AG10803 (cell line): ENCODE measurements around the gene MAP7D1.
"Not testable (repeated sequence)": the region's sequence is repeated elsewhere in the genome, so short reads cannot be mapped to it uniquely, and the experiment has no call there.

ENCODE experiments used
- DNase-seq: peaks from one replicate; pipeline ENCODE4 v3.0.0; 2010; ENCODE audit warnings: low read depth
- H3K4me3 ChIP-seq: 2 replicates; pipeline ENCODE4 v1.5.1; 2011; ENCODE audit warnings: mild to moderate bottlenecking, low read length, control low read depth
- TF ChIP-seq, protein P1 (sequence below): conservative IDR thresholded peaks from 2 replicates; pipeline ENCODE4 v1.5.1; 2011; ENCODE audit warnings: mild to moderate bottlenecking, low read length, control low read depth, inconsistent platforms

MAP7D1 gene

DNA sequence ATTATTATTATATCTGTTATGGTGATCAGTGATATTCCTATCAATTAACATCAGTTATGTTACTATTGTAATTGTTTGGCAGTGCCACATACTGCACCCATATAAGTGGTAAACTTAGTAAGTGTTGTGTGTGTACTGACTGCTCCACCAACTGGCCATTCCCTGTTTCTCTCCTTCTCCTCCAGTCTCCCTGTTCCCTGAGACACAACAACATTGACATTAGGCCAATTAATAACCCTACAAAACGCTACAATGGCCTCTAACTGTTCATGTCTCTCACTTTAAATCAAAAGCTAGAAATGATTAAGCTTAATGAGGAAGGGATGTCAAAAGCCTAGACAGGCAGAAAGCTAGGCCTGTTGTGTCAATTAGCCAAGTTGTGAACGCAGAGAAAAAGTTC, 61.7 kb downstream of the MAP7D1 start:
- DNase-seq: peak; percentile 55
- H3K4me3 ChIP-seq: no peak overlapping the region
- TF ChIP-seq, protein P1, sequence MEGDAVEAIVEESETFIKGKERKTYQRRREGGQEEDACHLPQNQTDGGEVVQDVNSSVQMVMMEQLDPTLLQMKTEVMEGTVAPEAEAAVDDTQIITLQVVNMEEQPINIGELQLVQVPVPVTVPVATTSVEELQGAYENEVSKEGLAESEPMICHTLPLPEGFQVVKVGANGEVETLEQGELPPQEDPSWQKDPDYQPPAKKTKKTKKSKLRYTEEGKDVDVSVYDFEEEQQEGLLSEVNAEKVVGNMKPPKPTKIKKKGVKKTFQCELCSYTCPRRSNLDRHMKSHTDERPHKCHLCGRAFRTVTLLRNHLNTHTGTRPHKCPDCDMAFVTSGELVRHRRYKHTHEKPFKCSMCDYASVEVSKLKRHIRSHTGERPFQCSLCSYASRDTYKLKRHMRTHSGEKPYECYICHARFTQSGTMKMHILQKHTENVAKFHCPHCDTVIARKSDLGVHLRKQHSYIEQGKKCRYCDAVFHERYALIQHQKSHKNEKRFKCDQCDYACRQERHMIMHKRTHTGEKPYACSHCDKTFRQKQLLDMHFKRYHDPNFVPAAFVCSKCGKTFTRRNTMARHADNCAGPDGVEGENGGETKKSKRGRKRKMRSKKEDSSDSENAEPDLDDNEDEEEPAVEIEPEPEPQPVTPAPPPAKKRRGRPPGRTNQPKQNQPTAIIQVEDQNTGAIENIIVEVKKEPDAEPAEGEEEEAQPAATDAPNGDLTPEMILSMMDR: peak; percentile 48

DNA sequence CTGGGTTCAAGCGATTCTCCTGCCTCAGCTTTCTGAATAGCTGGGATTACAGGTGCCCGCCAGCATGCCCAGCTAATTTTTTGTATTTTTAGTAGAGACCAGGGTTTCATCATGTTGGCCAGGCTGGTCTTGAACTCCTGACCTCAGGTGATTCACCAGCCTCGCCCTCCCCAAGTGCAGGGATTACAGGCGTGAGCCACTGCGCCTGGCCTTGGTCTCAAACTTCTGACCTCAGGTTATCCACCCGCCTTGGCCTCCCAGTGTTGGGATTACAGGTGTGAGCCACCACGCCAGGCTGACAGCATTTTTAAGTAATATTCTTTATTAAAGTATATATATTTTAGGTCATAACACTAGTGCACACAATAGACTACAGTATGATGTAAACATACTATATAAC, 65.9 kb downstream of the MAP7D1 start:
- not testable (repeated sequence) for DNase-seq, H3K4me3 ChIP-seq

DNA sequence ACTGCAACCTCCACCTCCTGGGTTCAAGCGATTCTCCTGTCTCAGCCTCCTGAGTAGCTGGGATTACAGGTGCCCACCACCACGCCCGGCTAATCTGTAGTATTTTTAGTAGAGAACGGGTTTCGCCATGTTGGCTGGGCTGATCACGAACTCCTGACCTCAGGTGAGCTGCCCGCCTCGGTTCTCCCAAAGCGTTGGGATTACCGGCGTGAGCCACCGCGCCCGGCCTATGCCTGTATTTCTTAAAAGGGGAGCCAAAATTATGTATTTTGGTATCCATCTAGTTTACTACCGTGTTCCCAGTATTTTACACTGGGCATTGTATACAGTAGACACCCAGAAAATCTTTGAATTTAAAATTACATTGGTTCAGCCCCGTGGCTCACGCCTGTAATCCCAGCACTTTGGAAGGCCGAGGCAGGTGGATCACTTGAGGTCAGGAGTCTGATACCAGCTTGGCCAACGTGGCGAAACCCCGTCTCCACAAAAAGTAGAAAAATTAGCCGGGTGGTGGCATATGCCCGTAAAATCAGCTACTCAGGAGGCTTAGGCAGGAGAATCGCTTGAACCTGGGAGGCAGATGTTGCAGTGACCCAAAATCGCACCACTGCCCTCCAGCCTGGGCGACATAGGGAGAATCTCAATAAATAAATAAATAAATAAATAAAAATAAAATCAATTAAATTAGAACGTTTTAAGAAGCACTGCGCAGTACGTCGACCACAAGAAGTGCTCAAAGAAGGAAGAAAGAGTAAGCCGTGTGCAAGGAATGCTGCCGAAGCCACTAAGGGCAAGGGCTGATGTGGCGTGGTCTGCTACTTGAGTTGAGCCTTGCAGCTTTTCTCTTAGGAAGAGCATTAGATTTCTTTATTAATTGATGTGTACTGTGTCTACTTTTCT, 66.8 kb downstream of the MAP7D1 start:
- DNase-seq: peak; percentile 22
- TF ChIP-seq, protein P1: no peak
- peak overlapping the region; percentile 84 for H3K4me3 ChIP-seq

DNA sequence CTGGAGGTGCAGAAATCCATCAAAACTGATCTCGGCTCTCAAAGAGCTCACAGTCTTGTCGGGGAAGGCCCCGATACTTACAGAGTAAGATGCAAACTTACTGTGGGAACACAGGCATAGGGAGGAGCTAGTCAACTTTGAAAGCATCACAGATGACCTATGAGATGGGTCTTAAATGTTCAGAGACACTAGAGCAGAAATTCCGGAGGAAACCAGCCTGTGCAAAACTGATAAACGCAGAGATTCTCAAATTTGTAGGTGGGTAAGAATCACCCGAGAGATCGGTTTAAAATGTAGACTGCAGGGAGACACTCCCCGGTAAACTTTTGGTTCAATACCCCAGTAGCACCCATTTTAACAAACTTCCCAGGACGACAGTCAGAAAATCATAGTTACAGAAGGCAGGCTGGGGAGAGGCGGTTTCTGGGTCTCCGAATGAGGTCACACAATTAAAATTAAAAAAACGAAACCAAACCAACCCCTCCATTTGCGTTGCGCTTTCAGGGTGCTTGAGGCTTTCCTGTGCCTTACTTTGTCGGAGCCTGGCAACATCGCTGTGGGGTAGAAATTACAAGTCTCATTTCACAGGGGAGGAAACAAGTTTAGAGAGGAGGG, 67.5 kb downstream of the MAP7D1 start:
- peak overlapping the region; percentile 84 for H3K4me3 ChIP-seq
- DNase-seq: peak; percentile 69
- TF ChIP-seq, protein P1: no peak

DNA sequence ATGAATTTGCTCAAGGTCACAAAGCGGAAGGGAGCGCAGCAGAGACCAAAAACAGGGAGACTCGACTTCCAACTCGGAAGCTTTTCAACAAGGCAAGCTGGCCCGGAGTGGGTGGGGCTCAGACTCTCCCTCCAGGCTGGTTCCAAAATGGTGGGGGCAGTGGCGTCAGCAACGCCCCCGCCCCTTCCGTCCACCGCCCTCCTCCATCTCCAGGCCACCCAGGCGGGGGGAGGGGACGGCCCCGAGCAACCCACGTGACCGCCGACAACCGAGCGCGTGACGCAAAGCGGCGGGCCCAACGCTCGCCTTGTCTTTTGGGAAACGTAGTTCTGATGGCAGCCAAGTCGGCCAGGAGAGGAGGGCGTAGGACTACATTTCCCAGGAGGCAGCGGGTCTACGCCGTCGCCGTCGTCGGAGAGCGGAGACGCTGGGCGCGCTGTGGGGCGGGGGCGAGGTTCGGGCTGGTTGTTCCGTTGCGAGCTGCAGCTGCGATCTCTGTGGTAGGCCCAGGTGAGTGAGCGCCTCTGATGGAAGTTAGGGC, 68.1 kb downstream of the MAP7D1 start, which contains the start of gene THRAP3:
TSS of gene THRAP3 (plus strand) at position 448 of the 541 bp plus-strand sequence. CDS start 58,121 bp downstream, outside the sequence.
- TF ChIP-seq, protein P1: no peak
- peak within 1 kb of the TSS; percentile 84 for H3K4me3 ChIP-seq
- peak; percentile 99 for DNase-seq

DNA sequence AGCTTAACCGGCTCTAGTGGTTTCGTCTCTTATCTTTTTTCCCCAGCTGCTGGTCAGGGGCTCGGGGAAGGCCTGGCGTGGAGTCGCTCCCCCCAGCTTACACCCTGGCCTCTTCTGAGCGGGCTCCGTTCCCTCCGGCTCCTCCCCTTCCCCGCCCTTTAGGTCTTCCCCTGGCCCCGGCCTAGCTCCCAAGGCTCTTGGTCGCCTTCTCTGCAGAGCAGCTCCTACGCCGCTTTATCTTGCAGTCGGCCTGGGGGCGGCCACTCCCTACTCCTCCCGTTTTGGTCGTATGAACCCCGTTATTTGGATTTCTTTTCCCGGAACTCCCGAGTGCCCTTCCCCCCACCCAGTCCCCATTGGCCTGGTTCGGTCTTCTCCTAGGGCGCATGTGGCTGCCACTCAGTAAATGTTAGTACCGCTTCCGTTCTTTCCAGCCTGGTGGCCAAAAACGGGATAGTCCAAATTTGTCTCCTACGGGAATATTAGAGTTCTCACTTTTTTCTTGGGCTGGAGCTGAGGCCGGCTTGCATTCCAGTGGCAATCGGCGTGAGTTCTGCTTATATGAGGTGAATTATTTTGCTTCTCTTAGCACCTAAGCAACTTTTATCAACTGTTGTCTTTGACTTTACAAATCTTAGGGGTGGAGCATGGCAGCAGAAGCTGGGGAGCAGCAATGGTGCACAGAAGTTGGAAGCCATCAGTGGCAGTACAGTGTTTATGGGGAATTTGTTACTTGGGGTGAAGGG, 68.8 kb downstream of the MAP7D1 start:
- TF ChIP-seq, protein P1: peak; percentile 60
- peak overlapping the region; percentile 78 for H3K4me3 ChIP-seq
- DNase-seq: peak; percentile 89
